Endothelial cell of umbilical vein (primary cell): ENCODE results near the gene RAB14. TPM values are rescaled to one million over a fixed set of nuclear protein-coding genes. Genes with fewer than 3 reads are reported as not detected.

Source experiments
- BruUV-seq: library from RNA; stranded (reverse); fragments of 400-500 nt; replicated peaks from 2 replicates; lab custom pipeline; 2021; lab: Mats Ljungman, UMichigan
- CTCF ChIA-PET: fragments of 300-600, 350-600 bp; sonication (Branson Sonifier 250); formaldehyde crosslinking; loops from one replicate; lab custom pipeline; 2021; ENCODE audit warnings: antibody characterized with exemption, inconsistent platforms; lab: Charles Lee
- POLR2A ChIA-PET: fragments of 300-600, 350-600 bp; sonication (Branson Sonifier 250); formaldehyde crosslinking; loops from one replicate; lab custom pipeline; 2021; ENCODE audit warnings: antibody characterized with exemption, inconsistent platforms; lab: Charles Lee
- DNase-seq: peaks from one replicate; pipeline ENCODE4 v3.0.0-alpha.2; 2011; ENCODE audit warnings: low read depth, low spot score
- FAIRE-seq: peaks from 2 replicates; lab custom pipeline; 2011; peaks lifted over from hg19 to GRCh38; lab: Jason Lieb, UNC
- H2AFZ ChIP-seq: 2 replicates; pipeline ENCODE4 v1.6.0; 2012; ENCODE audit warnings: low read depth, low read length, control low read depth, inconsistent platforms
- H3K27ac ChIP-seq: 2 replicates; pipeline ENCODE4 v1.5.1; 2011; ENCODE audit warnings: low read depth, mild to moderate bottlenecking, control low read depth, low read length, moderate library complexity; ENCODE audit not compliant: insufficient read depth
- H3K27me3 ChIP-seq, 2 experiments: 2 replicates each; pipeline versions ENCODE4 v1.6.0 to v1.6.1; 2011; ENCODE audit warnings: low read length in 2 of 2, mixed read lengths in 1 of 2; ENCODE audit not compliant: control insufficient read depth in 2 of 2, insufficient read depth in 2 of 2
- H3K36me3 ChIP-seq, 2 experiments: 2 replicates in 1 of 2; 3 replicates in 1 of 2; pipeline ENCODE4 v1.5.1; 2011; ENCODE audit warnings: low read length in 2 of 2, mild to moderate bottlenecking in 1 of 2, moderate library complexity in 1 of 2; ENCODE audit not compliant: control insufficient read depth in 2 of 2, insufficient read depth in 2 of 2; ENCODE audit errors: extremely low read depth in 1 of 2
- H3K4me1 ChIP-seq: 3 replicates; pipeline ENCODE4 v1.5.1; 2011; ENCODE audit warnings: mild to moderate bottlenecking, low read length; ENCODE audit not compliant: control insufficient read depth, insufficient read depth; ENCODE audit errors: extremely low read depth
- H3K4me2 ChIP-seq: 2 replicates; pipeline ENCODE4 v1.6.1; 2011; ENCODE audit warnings: low read length, control low read depth, mixed read lengths; ENCODE audit not compliant: insufficient read depth
- H3K4me3 ChIP-seq, 3 experiments: fragments of 200-600 bp in 1 of 3; sonication (generic), shearing (Covaris generic) in 1 of 3; replicated peaks in 1 of 3; 2 replicates each; pipeline ENCODE4 v1.5.1; 2011 to 2016; ENCODE audit warnings: control low read depth in 3 of 3, low read length in 3 of 3, mild to moderate bottlenecking in 2 of 3, inconsistent platforms in 1 of 3, low read depth in 1 of 3, moderate library complexity in 1 of 3; ENCODE audit not compliant: insufficient read depth in 1 of 3
- H3K79me2 ChIP-seq: 2 replicates; pipeline ENCODE4 v1.6.0; 2012; ENCODE audit warnings: low read length, inconsistent platforms; ENCODE audit not compliant: control insufficient read depth, insufficient read depth
- H3K9ac ChIP-seq: replicated peaks from 2 replicates; pipeline ENCODE3; 2011; ENCODE audit warnings: low read length, control low read depth; ENCODE audit not compliant: insufficient read depth; ENCODE audit errors: extremely low read depth
- H3K9me1 ChIP-seq: replicated peaks from 3 replicates; pipeline ENCODE4 v1.6.0; 2011; ENCODE audit warnings: mild to moderate bottlenecking, low read length; ENCODE audit not compliant: control insufficient read depth, insufficient read depth; ENCODE audit errors: extremely low read depth
- H3K9me3 ChIP-seq: replicated peaks from 2 replicates; pipeline ENCODE4 v1.5.1; 2012; ENCODE audit warnings: low read length, inconsistent platforms; ENCODE audit not compliant: control insufficient read depth, insufficient read depth
- H4K20me1 ChIP-seq: replicated peaks from 2 replicates; pipeline ENCODE3; 2011; ENCODE audit warnings: mild to moderate bottlenecking, low read length; ENCODE audit not compliant: control insufficient read depth, insufficient read depth; ENCODE audit errors: extremely low read depth
- CTCF ChIP-seq, 2 donors: IDR thresholded peaks; 1 replicate in 1 of 2; 2 replicates in 1 of 2; pipeline ENCODE4 v1.5.1; 2011; ENCODE audit warnings: low read length in 2 of 2, mild to moderate bottlenecking in 2 of 2, moderate library complexity in 2 of 2, control low read depth in 1 of 2, inconsistent platforms in 1 of 2, low read depth in 1 of 2; ENCODE audit not compliant: insufficient read depth in 1 of 2; ENCODE audit errors: extremely low read depth in 1 of 2
- EZH2 ChIP-seq: IDR thresholded peaks from 2 replicates; pipeline ENCODE4 v1.6.1; 2012; ENCODE audit warnings: borderline replicate concordance, low read depth, mild to moderate bottlenecking, moderate library complexity, low read length, inconsistent platforms; ENCODE audit not compliant: severe bottlenecking
- FOS ChIP-seq: IDR thresholded peaks from 2 replicates; pipeline ENCODE4 v1.6.1; 2011; ENCODE audit warnings: mild to moderate bottlenecking, low read length, moderate library complexity, borderline replicate concordance; ENCODE audit not compliant: insufficient read depth
- GATA2 ChIP-seq: IDR thresholded peaks from 2 replicates; pipeline ENCODE4 v1.7.0; 2011; ENCODE audit warnings: low read depth, mild to moderate bottlenecking, moderate library complexity, mixed read lengths, low read length; ENCODE audit not compliant: insufficient read length, insufficient read depth
- JUN ChIP-seq: IDR thresholded peaks from 2 replicates; pipeline ENCODE4 v1.6.1; 2011; ENCODE audit warnings: borderline replicate concordance, low read depth; ENCODE audit not compliant: insufficient read length, insufficient read depth
- MAX ChIP-seq: IDR thresholded peaks from 2 replicates; pipeline ENCODE4 v1.6.1; 2011; ENCODE audit not compliant: insufficient read depth, insufficient read length
- MYC ChIP-seq: IDR thresholded peaks from one replicate; pipeline ENCODE4 v1.6.1; 2011; ENCODE audit warnings: mild to moderate bottlenecking, low read depth, low read length
- POLR2A ChIP-seq: IDR thresholded peaks from 2 replicates; pipeline ENCODE4 v1.6.1; 2012; ENCODE audit warnings: low read depth, mild to moderate bottlenecking, control low read depth, low read length
- POLR2AphosphoS5 ChIP-seq: IDR thresholded peaks from 2 replicates; pipeline ENCODE4 v1.6.1; 2012; ENCODE audit warnings: low read depth, mild to moderate bottlenecking, control low read depth, low read length, moderate library complexity; ENCODE audit not compliant: insufficient read depth
- dilution Hi-C: fragments of 300-500 bp; cut with MboI; formaldehyde crosslinking; loops from one replicate; pipeline ENCODE4 v1.15.0; 2019; ENCODE audit warnings: low sequenced_read_pairs; ENCODE audit not compliant: extremely low pct_ligation_motif_present
- intact Hi-C: fragments of 100-400 bp; cut with micrococcal nuclease; formaldehyde crosslinking; loops from one replicate; pipeline ENCODE4 v1.10.0; 2022
- polyA plus RNA-seq, 4 experiments: library from polyadenylated mRNA; depleted of rRNA in 3 of 4; stranded (reverse) in 3 of 4; unstranded in 1 of 4; fragments of >200 nt; gene quantifications; 2 replicates each; pipeline versions ENCODE4 v1.2.1 to v1.2.3, GENCODE V29; 2011 to 2012; ENCODE audit warnings: missing spikeins in 1 of 4
- total RNA-seq: library from RNA; stranded (reverse); gene quantifications from 2 replicates; pipeline ENCODE4 v1.2.3, GENCODE V29; 2021

Gene RAB14
- total and polyA plus RNA-seq, 2 donors (not counting 3 experiments of a cell fraction or from before 2014, with no cell fraction given) = 18.9 to 79.3 TPM

- POLR2A ChIA-PET = no interaction called here
- no peaks in the 10 kb centered on the region for H3K4me1 ChIP-seq
Measured at GRCh38 chr9:121242219-121242958, 40.7 kb upstream of the RAB14 start.

DNA sequence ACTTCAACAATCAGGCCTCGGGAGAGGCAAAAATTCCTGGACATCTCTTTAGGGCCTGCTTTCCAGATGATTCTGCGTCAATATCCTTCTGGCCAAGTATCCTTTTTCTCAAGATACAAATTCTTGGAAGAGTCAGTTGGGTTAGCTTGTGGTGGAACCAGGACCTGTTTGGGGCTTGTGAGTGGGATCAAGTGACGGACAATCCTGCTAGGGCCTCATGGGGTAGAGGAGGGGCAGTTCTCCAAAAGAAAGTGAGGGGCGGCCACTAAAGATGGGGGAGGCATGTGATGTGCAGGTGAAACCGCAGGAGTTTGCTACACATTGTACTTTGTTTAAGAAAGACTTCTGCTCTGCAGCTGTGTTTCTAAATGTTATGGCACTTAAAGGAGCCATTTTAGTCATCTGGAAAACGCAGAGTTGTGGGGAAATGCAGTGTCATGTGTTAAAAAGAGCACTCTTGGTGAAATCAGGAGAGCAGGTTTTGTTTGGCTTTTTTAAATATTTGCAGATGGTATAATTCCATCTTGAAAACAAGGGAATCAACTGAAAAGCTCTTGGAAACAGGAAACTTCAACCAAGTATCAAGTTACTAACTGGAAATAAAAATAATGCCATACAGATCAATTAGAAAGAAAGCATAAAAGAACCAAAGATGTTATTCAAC lies 38.9 kb upstream of the RAB14 start:
- H4K20me1 ChIP-seq = no peaks in the 10 kb centered on the region
- peaks cover 0 to 3% of the 10 kb centered on the region in 2 experiments for H3K27me3 ChIP-seq
- H3K4me3 ChIP-seq = no peak overlapping the region
- no peak overlapping the region for H3K27ac ChIP-seq
- BruUV-seq = no TSS peak
- TF ChIP-seq CTCF (IDR thresholded peaks at IDR 0.05; ENCODE audit: extremely low read depth in 1 of 2, insufficient read depth in 1 of 2, low read depth in 1 of 2, low read length in 2 of 2) (no peak), POLR2A (no peak), MAX (no peak), FOS (no peak), GATA2 (no peak), MYC (no peak), POLR2AphosphoS5 (no peak), JUN (no peak), EZH2 (no peak)
- H2AFZ ChIP-seq = no peak overlapping the region
- no peak overlapping the region for H3K4me2 ChIP-seq
- ChIA-PET CTCF (interaction anchor here (0.9 to 2.1 kb wide), 3 partner anchors 11 to 38 kb away, joined by 3 to 5 read pairs (median 4); partner anchors contain the start of gene GSN), POLR2A (no interaction called here)
- H3K9me1 ChIP-seq = no peaks in the 10 kb centered on the region
- no peaks in the 10 kb centered on the region for H3K36me3 ChIP-seq
- no peaks in the 10 kb centered on the region for H3K9me3 ChIP-seq
- H3K79me2 ChIP-seq = no peaks in the 10 kb centered on the region
- FAIRE-seq = no peak
- dilution Hi-C loops = no loop called here
- no peaks in the 10 kb centered on the region for H3K4me1 ChIP-seq
- H3K9ac ChIP-seq = no peak overlapping the region
- DNase-seq = no peak
- intact Hi-C loops = no loop called here

More at GRCh38 chr9:121242219-121242958, 40.7 kb upstream of the RAB14 start:
- Histone ChIP-seq H3K27ac (no peak overlapping the region), H3K36me3 (no peaks in the 10 kb centered on the region), H3K9me3 (no peaks in the 10 kb centered on the region), H3K27me3 (peaks cover 0 to 3% of the 10 kb centered on the region in 2 experiments), H3K79me2 (no peaks in the 10 kb centered on the region), H3K9ac (no peak overlapping the region), H2AFZ (no peak overlapping the region), H4K20me1 (no peaks in the 10 kb centered on the region), H3K4me2 (no peak overlapping the region), H3K4me3 (no peak overlapping the region), H3K9me1 (no peaks in the 10 kb centered on the region)
- TF ChIP-seq POLR2A = no peak
- TF ChIP-seq GATA2 = no peak
- TF ChIP-seq MAX = no peak
- TF ChIP-seq POLR2AphosphoS5 = no peak
- TF ChIP-seq EZH2 = no peak
- intact Hi-C loops (no loop called here), dilution Hi-C loops (no loop called here)
- CTCF ChIA-PET = interaction anchor here (1.0 to 2.1 kb wide), 3 partner anchors 15 to 26 kb away, joined by 3 to 5 read pairs (median 4); partner anchors contain the start of gene GSN
- FAIRE-seq = no peak
- DNase-seq = no peak
- no TSS peak for BruUV-seq
